Common myeloid progenitor, CD34-positive (primary cell): ENCODE data around the gene NEDD4L.

Experiments
- CTCF ChIA-PET: fragments of 350-600 bp; sonication (Branson Sonifier 250); formaldehyde crosslinking; loops from one replicate; lab custom pipeline; 2021; ENCODE audit warnings: antibody characterized with exemption; lab: Charles Lee
- POLR2A ChIA-PET: fragments of 350-600 bp; sonication (Branson Sonifier 250); formaldehyde crosslinking; loops from one replicate; lab custom pipeline; 2021; ENCODE audit warnings: antibody characterized with exemption; lab: Charles Lee
- DNase-seq, 3 donors: peaks; one replicate each; pipeline versions ENCODE4 v3.0.0 to v3.0.0-alpha.2; 2013
- H3K27ac ChIP-seq, 2 experiments: 1 replicate in 1 of 2; 2 replicates in 1 of 2; pipeline ENCODE4 v1.7.0; 2013; ENCODE audit warnings: inconsistent platforms in 2 of 2, low read length in 2 of 2, mild to moderate bottlenecking in 2 of 2, low read depth in 1 of 2, moderate library complexity in 1 of 2; ENCODE audit not compliant: severe bottlenecking in 2 of 2, insufficient read depth in 1 of 2, poor library complexity in 1 of 2
- H3K27me3 ChIP-seq, 5 experiments: replicated peaks in 2 of 5; 1 replicate in 3 of 5; 2 replicates in 2 of 5; pipeline versions ENCODE4 v1.6.1 to v1.7.0; 2013; ENCODE audit warnings: low read length in 4 of 5, mild to moderate bottlenecking in 2 of 5, moderate library complexity in 2 of 5, inconsistent platforms in 1 of 5; ENCODE audit not compliant: insufficient read depth in 5 of 5, control insufficient read depth in 4 of 5
- H3K36me3 ChIP-seq, 4 experiments: 1 replicate in 2 of 4; 2 replicates in 2 of 4; pipeline versions ENCODE4 v1.6.1 to v1.7.0; 2013; ENCODE audit warnings: low read length in 3 of 4, control low read depth in 1 of 4, mild to moderate bottlenecking in 1 of 4; ENCODE audit not compliant: control insufficient read depth in 4 of 4, insufficient read depth in 4 of 4
- H3K4me1 ChIP-seq, 4 experiments: 1 replicate in 3 of 4; 2 replicates in 1 of 4; pipeline versions ENCODE4 v1.6.1 to v1.7.1; 2013; ENCODE audit warnings: low read length in 3 of 4, mild to moderate bottlenecking in 3 of 4, control low read depth in 1 of 4, inconsistent platforms in 1 of 4, moderate library complexity in 1 of 4; ENCODE audit not compliant: control insufficient read depth in 4 of 4, insufficient read depth in 4 of 4; ENCODE audit errors: control extremely low read depth in 1 of 4
- H3K4me3 ChIP-seq, 7 experiments: 1 replicate in 4 of 7; 2 replicates in 3 of 7; pipeline versions ENCODE4 v1.5.1 to v1.7.0; 2013; ENCODE audit warnings: mild to moderate bottlenecking in 7 of 7, low read length in 6 of 7, moderate library complexity in 6 of 7, inconsistent platforms in 2 of 7, low read depth in 2 of 7, control low read depth in 1 of 7; ENCODE audit not compliant: insufficient read depth in 4 of 7, control insufficient read depth in 1 of 7; ENCODE audit errors: extremely low read depth in 1 of 7
- H3K9me3 ChIP-seq, 5 experiments: 1 replicate in 4 of 5; 2 replicates in 1 of 5; pipeline versions ENCODE4 v1.6.1 to v1.7.1; 2013; ENCODE audit warnings: low read length in 4 of 5, mild to moderate bottlenecking in 2 of 5, inconsistent platforms in 1 of 5, low read depth in 1 of 5, moderate library complexity in 1 of 5; ENCODE audit not compliant: control insufficient read depth in 4 of 5, insufficient read depth in 2 of 5; ENCODE audit errors: control extremely low read depth in 1 of 5
- WGBS: methylation state at CpG from one replicate; pipeline ENCODE4 v1.1.5; 2013; ENCODE audit not compliant: insufficient coverage; 5-methylcytosine and 5-hydroxymethylcytosine counted together

Gene NEDD4L

DNA sequence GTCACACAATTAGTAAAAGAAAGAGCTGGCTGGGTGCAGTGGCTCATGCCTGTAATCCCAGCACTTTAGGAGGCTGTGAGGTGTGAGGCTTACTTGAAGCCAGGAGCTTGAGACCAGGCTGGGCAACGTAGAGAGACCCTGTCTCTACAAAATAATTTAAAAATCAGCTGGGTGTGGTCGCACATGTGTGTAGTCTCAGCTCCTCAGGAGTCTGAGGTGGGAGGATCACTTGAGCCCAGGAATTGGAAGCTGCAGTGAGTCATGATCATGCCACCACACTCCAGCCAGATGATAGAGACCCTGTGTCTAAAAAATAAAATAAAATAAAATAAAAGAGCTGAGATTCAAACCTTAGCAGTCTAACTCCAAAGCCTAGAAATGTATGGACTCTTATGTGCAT lies 39.0 kb upstream of the NEDD4L start:
- peaks cover 0 to 5% (median 0%) of the 10 kb centered on the region in 5 experiments for H3K27me3 ChIP-seq
- no peaks in the 10 kb centered on the region for H3K4me1 ChIP-seq
- POLR2A ChIA-PET = no interaction called here
- CTCF ChIA-PET = interaction anchor here (1.5 kb wide), 1 partner anchor 21 kb away, joined by 3 read pairs; no protein-coding TSS in a partner anchor
- 100% methylated on average over 2 of the region's 2 CpGs for WGBS
- H3K4me3 ChIP-seq = no peak overlapping the region
- H3K27ac ChIP-seq = no peak overlapping the region
- DNase-seq = no peak
- H3K36me3 ChIP-seq = no peaks in the 10 kb centered on the region
- H3K9me3 ChIP-seq = no peaks in the 10 kb centered on the region

GRCh38 chr18:58005885-58006523 lies 38.0 kb upstream of the NEDD4L start:
- no peak for DNase-seq
- POLR2A ChIA-PET = no interaction called here
- Histone ChIP-seq H3K27me3 (peaks cover 0 to 5% (median 0%) of the 10 kb centered on the region in 5 experiments), H3K27ac (no peak overlapping the region), H3K4me1 (no peaks in the 10 kb centered on the region), H3K36me3 (no peaks in the 10 kb centered on the region), H3K4me3 (no peak overlapping the region), H3K9me3 (no peaks in the 10 kb centered on the region)
- CTCF ChIA-PET = no interaction called here
- WGBS = 67% methylated on average over 1 of the region's 3 CpGs

DNA sequence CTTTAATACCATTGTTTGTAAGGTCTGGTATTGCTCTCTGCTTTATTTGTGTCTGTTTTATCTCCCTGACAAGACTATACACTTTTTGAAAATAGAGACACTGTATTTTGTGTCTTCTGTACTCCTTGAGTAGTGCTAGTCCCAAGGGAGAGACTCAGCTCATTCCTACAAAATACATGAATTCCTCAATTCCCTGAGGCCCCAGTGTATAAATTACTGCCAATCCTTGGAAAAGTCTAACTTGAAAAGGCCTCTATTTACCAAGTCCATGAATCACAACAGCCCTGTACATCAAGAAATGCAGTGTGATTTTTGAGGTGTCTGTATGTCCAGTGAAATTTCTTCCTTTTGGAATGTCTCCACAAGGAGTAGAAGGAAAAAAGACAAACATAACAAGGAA lies 34.9 kb upstream of the NEDD4L start:
- H3K4me1 ChIP-seq = no peaks in the 10 kb centered on the region
- H3K9me3 ChIP-seq = no peaks in the 10 kb centered on the region
- peaks cover 0 to 5% (median 0%) of the 10 kb centered on the region in 5 experiments for H3K27me3 ChIP-seq
- no peak overlapping the region for H3K27ac ChIP-seq
- CTCF ChIA-PET = no interaction called here
- no peak overlapping the region for H3K4me3 ChIP-seq
- no peak for DNase-seq
- H3K36me3 ChIP-seq = no peaks in the 10 kb centered on the region
- POLR2A ChIA-PET = no interaction called here

GRCh38 chr18:58010265-58010664 lies 33.8 kb upstream of the NEDD4L start:
- CTCF ChIA-PET = interaction anchor here (1.2 kb wide), 1 partner anchor 177 kb away, joined by 3 read pairs; no protein-coding TSS in a partner anchor
- Histone ChIP-seq H3K9me3 (no peaks in the 10 kb centered on the region), H3K4me3 (no peak overlapping the region), H3K36me3 (no peaks in the 10 kb centered on the region), H3K27me3 (peaks cover 0 to 5% (median 0%) of the 10 kb centered on the region in 5 experiments), H3K4me1 (no peaks in the 10 kb centered on the region), H3K27ac (no peak overlapping the region)
- no peak for DNase-seq
- POLR2A ChIA-PET = no interaction called here
- WGBS = 82% methylated on average over 3 of the region's 4 CpGs

GRCh38 chr18:58012356-58012755 lies 31.7 kb upstream of the NEDD4L start:
- ChIA-PET CTCF (no interaction called here), POLR2A (no interaction called here)
- Histone ChIP-seq H3K4me3 (no peak overlapping the region), H3K36me3 (no peaks in the 10 kb centered on the region), H3K27ac (no peak overlapping the region), H3K27me3 (peaks cover 0 to 4% (median 0%) of the 10 kb centered on the region in 5 experiments), H3K9me3 (peaks cover 0 to 12% (median 2%) of the 10 kb centered on the region in 5 experiments), H3K4me1 (no peaks in the 10 kb centered on the region)
- WGBS = 100% methylated on average over 1 of the region's 1 CpG
- no peak for DNase-seq

DNA sequence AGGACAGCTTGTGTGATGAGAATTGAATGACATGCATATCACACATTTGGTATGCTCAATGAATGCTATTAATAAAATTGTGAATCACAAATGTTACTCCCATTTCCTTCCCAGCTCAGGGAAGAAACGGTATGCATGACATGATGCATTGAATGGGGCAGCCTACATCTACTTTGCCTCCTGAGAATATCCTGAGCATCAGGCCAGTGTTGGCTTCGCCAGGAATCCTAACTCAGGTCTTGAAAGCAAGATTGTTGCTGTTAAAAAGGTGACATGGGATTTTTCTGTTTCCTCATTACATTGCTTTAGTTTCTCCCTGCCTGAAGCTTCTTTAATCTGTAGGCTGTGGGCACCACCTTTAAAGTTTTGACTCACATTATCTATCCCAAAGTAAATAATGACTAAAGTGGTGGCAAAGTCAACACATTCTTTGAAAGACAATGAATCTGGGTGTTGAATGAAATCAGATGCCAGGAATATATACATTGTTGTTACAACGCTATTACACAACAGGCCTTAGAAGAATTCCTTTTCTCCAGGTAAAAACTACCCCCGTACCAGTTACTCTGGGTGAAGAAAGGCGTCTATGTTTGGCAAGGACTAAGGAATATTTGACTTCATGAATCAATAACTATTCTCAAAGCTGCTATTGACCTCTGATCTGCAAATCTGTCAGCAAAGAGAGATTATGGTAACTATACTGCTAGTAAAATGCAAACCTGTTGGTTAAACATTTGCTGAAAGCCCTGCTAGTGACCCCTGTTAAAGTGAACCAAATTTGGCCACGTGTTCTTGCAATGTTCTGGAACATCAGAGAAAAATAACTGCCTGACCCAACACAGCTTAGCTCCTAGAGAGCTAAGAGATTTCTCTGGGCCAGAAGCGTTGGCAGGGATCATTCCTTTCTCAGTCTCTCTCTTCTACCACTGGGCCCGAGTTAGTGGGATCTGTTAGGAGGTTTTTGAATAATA lies 30.5 kb upstream of the NEDD4L start:
- no peak for DNase-seq
- Histone ChIP-seq H3K36me3 (no peaks in the 10 kb centered on the region), H3K27me3 (peaks cover 0 to 2% (median 0%) of the 10 kb centered on the region in 5 experiments), H3K4me1 (no peaks in the 10 kb centered on the region), H3K9me3 (peaks cover 0 to 12% (median 2%) of the 10 kb centered on the region in 5 experiments), H3K4me3 (no peak overlapping the region), H3K27ac (no peak overlapping the region)
- CTCF ChIA-PET = no interaction called here
- 75% methylated on average over 1 of the region's 8 CpGs for WGBS
- POLR2A ChIA-PET = no interaction called here
